Epithelial cell of prostate (primary cell): ENCODE data around the gene TMEM91.
"Not testable (repeated sequence)": the region's sequence is repeated elsewhere in the genome, so short reads cannot be mapped to it uniquely, and the experiment has no call there.

Source experiments
- DNase-seq: peaks from one replicate; pipeline ENCODE4 v3.0.0-alpha.2; 2011; ENCODE audit warnings: low read depth, low spot score
- H3K27ac ChIP-seq: fragments of 450-650 bp; 2 replicates; pipeline ENCODE4 v1.5.1; 2017; ENCODE audit warnings: mild to moderate bottlenecking

The TMEM91 gene

DNA sequence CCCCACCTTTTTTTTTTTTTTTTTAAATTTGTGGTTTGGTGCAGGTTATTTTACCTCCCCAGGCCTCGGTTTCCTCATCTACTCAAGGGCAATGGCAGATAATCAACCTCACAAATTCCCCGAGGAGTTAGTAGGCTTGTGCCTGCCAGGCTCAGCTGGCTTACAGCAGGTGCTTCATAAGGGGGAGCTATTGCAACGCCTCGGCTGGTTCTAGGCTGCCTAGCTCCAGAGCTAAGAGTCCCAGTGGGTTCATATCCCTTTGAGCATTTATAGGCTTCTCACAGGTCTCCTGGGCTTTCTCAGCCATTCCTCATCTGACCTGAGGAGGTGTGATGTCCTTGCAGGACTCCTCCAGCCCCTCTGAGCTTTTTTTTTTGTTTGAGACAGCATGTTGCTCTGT, 31.9 kb downstream of the TMEM91 start:
- H3K27ac ChIP-seq, result no peak overlapping the region
- DNase-seq, result no peak

DNA sequence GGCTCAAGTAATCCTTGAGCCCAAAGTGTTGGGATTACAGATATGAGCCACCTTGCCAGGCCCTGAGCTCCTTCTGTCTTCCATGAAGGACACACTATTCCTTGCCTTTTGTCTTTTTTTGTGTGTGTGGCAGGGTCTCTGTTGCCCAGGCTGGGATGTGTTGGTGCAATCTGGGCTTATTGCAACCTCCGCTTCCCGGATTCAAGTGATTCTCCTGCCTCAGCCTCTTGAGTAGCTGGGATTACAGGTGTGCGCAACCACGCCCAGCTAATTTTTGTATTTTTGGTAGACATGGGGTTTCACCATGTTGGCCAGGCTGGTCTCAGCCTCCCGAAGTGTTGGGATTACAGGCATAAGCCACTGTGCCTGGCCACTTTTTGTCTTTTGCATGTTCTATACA, 32.5 kb downstream of the TMEM91 start:
- not testable (repeated sequence) for H3K27ac ChIP-seq, DNase-seq

DNA sequence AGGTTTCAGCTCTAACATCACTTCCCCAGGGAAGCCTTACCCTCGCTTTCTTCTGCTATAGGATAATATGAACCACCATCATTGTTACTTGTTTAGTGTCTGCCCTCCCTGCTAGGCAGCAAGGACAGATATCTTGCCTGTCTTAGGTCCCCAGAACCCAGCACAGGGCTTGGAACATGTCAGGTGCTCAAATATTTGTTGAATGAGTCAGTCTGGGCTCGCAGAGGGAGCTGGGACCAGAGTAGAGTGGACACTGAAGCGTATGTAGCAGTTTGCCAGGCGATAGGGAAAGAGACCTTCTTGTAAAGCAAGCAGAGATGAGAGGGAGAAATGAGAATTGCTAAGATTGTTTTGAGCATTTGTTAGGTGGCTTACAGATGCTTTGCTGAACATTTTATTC, 33.0 kb downstream of the TMEM91 start:
- H3K27ac ChIP-seq, result no peak overlapping the region
- DNase-seq, result no peak

DNA sequence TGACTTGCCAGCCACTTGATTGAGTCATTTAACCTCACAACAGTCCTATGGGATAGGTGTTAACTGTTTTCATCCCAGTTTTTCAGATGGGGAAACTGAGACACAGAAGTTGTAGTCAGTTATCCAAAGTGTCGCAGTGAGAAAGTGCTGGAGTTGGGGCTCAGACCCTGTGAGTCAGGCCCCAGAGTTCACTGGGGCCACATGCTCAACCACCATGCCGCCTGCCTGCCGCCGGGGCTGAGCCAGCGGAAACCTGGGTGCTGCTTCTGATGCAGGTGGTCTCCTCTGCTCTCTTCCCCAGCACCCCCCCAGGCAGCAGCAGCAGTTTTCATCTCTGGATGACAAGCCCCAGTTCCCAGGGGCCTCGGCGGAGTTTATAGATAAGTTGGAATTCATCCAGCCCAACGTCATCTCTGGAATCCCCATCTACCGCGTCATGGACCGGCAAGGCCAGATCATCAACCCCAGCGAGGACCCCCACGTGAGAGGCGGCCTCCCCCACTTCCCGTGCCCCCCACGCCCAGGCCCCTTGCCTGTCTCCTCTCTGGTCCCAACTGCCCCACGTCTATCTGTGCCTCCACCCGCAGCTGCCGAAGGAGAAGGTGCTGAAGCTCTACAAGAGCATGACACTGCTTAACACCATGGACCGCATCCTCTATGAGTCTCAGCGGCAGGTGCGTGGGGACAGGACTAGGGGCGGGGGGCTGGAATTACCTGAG, 34.2 kb downstream of the TMEM91 start:
- no peak overlapping the region for H3K27ac ChIP-seq
- no peak for DNase-seq

DNA sequence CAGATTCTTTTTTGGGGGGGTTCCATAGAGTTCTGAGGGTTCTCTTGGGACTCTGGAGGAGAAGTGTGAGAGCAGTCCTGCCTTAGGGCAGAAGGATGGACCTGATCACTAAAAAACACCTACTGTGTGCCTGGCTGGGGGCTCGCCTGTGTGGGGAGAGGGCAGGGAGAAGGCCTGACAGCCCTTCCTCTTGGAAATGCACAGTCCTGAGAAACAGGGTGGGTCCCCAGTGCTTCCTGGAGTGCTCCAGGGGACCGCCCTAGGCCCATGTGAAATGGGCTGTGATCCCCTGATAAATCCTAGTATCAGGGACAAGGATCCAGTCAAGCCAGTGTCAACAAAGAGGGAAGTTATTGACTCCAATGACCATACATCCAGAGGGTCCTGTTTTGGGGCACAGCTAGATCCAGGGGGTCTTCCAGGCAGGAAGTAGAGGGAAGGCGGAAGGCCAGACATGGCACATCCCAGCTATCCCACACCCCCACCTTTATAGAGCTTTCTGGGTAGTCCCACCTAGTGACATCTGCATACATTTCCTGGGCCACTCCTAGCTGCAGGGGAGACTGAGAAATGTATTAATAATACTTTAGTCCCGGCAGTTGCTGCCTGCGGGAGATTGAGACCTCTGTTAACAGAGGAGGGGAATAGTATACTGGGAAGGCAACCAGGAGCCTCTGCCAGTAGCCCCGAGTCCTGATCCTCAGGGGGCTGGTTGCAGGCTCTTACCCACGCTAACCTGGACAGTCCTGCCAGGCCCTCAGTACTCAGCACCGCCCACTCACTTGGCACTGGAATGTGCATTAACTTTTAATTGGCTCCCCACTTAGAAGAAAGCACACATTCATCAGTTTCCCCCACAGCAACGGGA, 35.0 kb downstream of the TMEM91 start:
- DNase-seq, result no peak
- H3K27ac ChIP-seq, result peak overlapping the region; percentile 38

DNA sequence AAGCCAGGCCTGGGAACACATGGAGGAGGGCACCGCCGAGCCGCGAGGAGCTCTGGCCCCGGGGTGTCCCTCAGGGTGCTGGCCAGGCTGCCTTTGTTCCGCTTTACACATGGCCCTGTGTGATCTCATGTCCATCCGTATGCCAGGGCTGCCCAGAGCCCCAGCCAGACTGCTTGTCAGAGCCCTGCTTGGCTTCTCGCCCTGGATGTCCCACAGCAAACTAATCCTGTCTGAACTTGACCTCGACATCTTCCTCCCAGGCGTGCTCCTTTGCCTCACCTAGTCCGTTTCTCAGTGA, 35.6 kb downstream of the TMEM91 start:
- DNase-seq, result no peak
- H3K27ac ChIP-seq, result peak overlapping the region; percentile 38

DNA sequence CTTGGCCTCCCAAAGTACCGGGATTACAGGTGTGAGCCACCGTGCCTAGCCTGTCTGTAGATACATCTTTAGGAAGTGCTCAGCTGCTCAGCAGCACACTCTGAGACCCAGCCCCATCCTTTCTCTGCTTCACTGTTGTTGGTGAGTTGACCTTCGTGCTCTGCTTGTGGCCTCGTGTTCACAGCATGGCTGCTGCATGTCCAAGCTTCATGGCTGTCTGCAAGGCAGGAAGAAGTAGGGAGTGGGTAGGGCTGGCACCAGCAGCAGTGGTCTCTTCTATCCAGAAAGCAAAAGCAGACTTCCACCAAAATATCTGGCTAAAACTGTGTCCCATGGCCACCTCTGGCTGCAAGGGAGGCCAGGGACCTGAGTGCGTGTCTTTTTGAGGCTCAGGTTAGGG, 36.6 kb downstream of the TMEM91 start:
- H3K27ac ChIP-seq, result no peak overlapping the region
- DNase-seq, result no peak

DNA sequence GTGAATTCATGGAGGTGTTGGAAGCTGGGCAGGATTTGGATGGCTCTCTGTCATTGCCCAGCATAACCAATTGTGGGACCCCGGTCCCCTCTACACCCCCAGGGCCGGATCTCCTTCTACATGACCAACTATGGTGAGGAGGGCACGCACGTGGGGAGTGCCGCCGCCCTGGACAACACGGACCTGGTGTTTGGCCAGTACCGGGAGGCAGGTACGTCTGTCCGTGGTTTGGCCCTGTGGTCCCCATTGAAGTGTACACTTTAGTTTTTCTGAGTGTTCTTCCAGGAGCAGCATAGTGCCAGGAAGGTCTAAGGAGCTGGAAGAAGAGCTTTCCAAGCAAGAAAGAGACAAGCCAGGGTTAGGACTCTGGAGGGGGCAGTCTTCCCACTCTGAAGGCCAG, 37.6 kb downstream of the TMEM91 start:
- DNase-seq, result no peak
- H3K27ac ChIP-seq, result no peak overlapping the region

DNA sequence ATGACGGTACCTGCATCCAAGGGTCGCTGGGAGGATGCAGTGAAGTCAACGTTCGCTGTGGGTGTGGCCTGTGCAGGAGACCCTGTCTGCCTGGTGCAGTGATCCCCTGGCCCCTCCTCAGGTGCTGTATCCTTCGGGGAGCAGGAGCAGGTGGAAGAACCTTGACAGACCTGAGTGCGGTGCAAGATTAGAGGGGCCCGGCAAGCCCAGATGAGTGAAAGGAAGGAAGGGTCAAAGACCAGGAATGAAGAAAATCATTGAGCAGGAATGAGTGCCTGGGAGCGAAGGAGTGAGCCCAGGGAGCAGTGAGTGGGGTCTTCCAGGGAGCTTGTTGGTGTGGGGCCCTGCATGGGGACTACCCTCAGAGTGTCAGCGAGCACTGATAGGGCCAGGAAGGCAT, 38.1 kb downstream of the TMEM91 start:
- H3K27ac ChIP-seq, result no peak overlapping the region
- DNase-seq, result no peak

DNA sequence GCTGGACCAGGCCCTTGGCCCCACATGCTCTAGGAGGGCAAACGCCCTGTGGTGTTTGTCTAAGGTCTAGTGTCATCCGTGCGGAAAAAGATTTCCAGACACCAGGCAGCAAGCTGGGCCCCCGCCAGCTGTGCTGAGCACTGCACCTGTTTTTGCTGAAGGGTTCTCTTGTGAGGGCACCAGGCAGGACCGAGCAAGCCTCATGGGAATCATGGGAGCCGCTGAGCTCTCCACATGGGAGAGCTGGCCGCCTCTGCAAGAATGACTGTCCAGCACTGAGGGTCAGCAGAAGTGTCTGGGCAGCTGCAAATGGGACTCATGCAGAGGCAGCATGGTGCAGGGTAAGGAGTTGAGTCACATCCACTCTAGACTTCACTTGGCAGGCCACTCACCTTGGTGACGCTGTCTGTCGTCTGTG, 38.8 kb downstream of the TMEM91 start:
- DNase-seq, result no peak
- H3K27ac ChIP-seq, result no peak overlapping the region

DNA sequence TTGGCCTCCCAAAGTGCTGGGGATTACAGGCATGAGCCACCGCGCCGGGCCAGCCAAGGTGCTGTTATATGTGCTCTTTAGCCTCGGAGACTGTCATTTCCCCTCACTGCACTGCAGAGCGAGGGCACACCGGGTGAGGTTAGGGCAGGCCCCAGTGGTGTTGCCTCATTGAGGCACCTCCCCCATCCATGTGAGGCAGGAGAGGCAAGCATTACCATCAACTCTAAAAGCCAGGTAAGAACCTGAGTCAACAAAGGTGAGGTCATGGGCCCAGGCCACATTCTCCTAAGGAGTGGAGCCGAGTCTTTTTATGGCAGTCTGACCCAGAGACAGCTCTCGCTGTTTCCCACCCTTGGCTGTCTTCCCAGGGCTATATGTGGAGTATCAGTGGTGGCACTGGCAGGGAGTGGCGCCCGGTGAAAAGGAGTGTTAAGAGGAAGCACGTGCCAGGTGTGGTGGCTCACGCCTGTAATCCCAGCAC, 39.9 kb downstream of the TMEM91 start:
- DNase-seq, result no peak
- no peak overlapping the region for H3K27ac ChIP-seq

DNA sequence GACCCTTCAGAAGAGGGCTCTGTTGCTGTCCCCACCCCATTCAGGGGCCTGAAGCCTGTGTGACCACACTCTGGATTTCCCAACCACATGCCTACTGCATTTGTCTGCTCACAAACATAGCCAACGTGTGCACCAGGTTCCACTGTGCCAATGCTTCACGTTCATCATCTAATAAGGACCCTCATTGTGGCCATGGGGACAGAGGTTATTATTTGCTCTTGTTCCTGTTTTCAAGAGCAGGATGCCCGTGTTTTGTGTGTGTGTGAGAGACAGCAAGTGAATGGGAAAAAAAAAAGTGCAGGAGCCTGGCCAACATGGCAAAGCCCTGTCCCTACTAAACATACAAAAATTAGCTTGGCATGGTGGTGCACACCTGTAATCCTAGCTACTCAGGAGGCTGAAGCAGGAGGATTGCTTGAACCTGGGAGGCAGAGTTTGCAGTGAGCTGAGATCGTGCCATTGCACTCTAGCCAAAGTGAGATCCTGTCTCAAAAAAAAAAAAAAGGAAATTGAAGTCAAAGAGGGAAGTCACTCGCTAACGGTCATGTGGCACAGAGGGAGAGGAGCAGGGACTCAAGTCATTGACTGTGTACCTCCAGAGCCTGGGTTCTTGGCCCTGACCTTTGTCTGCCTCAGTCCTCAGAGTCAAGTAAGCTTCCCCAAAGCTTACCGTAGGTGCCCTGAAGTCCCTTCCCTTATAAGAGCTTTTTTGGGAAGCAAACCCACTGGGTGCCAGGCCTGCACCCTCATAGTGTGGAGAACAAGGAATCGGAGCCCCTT, 44.0 kb downstream of the TMEM91 start:
- H3K27ac ChIP-seq, result no peak overlapping the region
- DNase-seq, result no peak

DNA sequence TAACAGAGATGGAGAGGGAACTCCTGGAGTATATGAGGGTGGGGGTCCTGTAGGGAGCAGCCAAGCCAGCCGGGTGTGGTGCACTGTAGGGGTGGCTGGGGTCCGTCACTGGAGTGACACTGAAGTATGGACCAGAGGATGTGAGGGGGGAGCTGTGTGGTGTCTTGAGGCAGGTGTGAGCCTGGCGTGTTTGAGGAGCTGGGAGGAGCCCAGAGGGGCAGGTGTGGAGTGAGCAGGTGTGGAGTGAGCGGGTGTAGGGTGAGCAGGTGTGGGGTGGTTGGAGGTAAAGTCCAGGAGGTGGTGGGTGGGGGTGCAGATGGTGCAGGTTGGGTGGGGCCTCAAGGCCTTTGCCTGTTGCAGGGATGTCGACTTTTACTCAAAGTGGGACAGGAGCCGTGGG, 45.0 kb downstream of the TMEM91 start:
- no peak overlapping the region for H3K27ac ChIP-seq
- no peak for DNase-seq

DNA sequence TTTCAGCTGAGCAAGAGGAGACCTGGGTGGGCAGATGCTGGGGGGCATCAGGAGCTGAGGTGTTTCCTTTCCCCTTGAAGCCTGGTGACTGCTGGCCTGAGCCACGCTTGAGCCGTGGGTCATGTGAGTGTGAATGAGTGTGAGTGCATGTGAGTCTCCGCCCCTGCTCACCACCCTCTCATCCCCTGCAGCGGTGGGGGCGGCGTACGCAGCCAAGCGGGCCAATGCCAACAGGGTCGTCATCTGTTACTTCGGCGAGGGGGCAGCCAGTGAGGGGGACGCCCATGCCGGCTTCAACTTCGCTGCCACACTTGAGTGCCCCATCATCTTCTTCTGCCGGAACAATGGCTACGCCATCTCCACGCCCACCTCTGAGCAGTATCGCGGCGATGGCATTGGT, 45.6 kb downstream of the TMEM91 start:
- H3K27ac ChIP-seq, result no peak overlapping the region
- no peak for DNase-seq

DNA sequence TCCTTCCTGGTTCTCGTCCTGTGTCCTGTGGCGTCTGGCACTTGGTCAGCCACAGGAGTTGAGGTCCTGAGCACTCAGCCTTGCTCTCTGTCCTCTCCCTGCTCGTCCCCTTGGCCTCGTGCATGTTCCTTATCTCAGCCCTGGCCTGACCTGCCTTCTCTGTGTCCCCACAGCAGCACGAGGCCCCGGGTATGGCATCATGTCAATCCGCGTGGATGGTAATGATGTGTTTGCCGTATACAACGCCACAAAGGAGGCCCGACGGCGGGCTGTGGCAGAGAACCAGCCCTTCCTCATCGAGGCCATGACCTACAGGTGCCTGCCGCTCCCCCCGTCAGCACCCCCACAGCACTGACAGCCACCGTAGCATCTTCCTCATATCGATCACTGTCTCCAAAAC, 46.1 kb downstream of the TMEM91 start:
- no peak for DNase-seq
- no peak overlapping the region for H3K27ac ChIP-seq

DNA sequence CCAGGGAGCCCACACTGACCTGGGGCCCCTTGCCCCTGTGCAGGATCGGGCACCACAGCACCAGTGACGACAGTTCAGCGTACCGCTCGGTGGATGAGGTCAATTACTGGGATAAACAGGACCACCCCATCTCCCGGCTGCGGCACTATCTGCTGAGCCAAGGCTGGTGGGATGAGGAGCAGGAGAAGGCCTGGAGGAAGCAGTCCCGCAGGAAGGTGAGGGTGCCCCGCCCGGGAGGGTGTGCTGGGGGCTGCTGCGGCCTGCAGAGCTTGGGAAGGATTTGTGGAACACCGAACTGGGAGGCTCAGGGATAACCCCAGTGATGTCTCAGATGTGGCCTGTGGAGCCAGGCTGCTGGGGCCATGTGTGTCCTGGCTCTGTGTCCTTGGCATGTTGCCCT, 46.6 kb downstream of the TMEM91 start:
- DNase-seq, result no peak
- H3K27ac ChIP-seq, result no peak overlapping the region

DNA sequence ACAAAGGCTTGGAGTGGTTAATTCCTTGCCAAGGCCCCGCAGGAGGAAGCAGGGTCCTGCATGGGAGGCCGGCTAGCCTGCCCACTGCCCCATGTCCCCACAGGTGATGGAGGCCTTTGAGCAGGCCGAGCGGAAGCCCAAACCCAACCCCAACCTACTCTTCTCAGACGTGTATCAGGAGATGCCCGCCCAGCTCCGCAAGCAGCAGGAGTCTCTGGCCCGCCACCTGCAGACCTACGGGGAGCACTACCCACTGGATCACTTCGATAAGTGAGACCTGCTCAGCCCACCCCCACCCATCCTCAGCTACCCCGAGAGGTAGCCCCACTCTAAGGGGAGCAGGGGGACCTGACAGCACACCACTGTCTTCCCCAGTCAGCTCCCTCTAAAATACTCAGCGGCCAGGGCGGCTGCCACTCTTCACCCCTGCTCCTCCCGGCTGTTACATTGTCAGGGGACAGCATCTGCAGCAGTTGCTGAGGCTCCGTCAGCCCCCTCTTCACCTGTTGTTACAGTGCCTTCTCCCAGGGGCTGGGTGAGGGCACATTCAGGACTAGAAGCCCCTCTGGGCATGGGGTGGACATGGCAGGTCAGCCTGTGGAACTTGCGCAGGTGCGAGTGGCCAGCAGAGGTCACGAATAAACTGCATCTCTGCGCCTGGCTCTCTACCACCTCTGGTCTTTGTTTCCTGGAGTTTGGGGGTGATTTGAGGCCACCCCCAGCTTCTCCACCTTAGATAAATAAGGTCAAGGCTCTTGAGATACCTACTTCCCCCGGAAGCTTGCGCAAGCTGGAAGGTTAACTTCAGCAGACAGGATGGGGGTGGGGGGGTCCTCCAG, 48.2 kb downstream of the TMEM91 start:
- no peak overlapping the region for H3K27ac ChIP-seq
- no peak for DNase-seq

DNA sequence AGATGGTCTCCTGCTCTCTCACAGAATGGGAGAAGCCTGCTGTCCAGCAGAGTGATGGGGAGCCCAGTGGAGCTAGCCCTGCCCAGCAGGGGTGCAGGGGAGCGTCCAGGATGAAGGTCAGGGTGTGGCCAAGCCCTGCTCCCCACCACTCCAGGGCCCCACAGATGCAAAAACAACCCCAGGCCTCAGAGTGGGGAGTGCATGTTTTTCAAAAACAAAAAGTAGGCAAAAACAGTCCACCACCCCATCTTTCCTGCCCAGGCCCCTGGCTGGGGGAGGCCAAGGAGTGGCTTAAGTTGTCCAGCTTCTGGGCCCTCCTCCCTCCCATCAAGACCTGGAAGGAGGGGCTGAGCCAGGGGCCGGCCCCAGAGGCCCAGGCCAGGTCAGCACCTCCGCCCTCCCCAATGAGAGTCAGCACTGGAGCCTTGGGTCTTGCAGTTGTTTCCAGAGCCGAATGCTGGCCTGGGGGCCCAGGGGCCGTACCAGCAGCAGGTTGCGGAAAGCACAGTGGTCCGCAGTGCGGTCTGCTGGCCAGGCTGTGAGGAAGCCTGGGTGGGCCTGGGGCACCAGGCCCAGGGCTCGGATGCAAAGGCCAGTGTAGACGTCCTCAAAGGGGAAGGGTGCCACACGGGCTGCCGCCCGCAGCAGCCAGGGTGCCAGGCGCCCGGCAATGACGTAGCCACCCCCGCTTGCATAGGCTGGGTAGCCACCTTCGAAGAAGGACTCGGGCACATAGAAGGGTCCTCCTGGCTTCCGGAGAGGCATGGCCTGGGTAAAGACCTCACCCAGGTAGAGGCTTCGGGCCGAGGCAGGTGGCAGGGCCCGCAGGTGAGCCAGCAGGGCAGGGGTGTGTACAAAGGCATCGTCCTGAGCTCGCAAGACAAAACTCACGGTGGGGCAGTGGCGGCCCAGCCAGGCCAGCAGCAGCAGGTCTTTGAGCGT, 49.1 kb downstream of the TMEM91 start:
- DNase-seq, result no peak
- H3K27ac ChIP-seq, result no peak overlapping the region
